AG04450 (cell line): ENCODE data around the gene CCL7. TPM values are rescaled to one million over a fixed set of nuclear protein-coding genes. Genes with fewer than 3 reads are reported as not detected.

ENCODE experiments used
- CTCF ChIA-PET: fragments of 300-600, 350-600 bp; formaldehyde crosslinking; extraction: SDS; loops from one replicate; lab custom pipeline; 2022; ENCODE audit warnings: antibody characterized with exemption, inconsistent platforms; lab: Charles Lee
- POLR2A ChIA-PET: fragments of 350-600 bp; formaldehyde crosslinking; extraction: SDS; loops from one replicate; lab custom pipeline; 2021; ENCODE audit warnings: antibody characterized with exemption, inconsistent platforms; lab: Yijun Ruan, JAX
- DNase-seq: peaks from one replicate; pipeline ENCODE4 v3.0.0-alpha.2; 2011; ENCODE audit warnings: low read depth, low spot score
- H3K27ac ChIP-seq: one replicate; pipeline ENCODE4 v1.5.1; 2012; ENCODE audit warnings: low read depth, low read length, control low read depth
- H3K27me3 ChIP-seq: one replicate; pipeline ENCODE4 v1.6.0; 2012; ENCODE audit warnings: low read length; ENCODE audit not compliant: control insufficient read depth, insufficient read depth
- H3K4me3 ChIP-seq: 2 replicates; pipeline ENCODE4 v1.5.1; 2011; ENCODE audit warnings: mild to moderate bottlenecking, low read depth, low read length, control low read depth
- H3K9me3 ChIP-seq: 2 replicates; pipeline ENCODE4 v1.5.1; 2012; ENCODE audit warnings: low read length; ENCODE audit not compliant: control insufficient read depth, insufficient read depth
- CTCF ChIP-seq: IDR thresholded peaks from 2 replicates; pipeline ENCODE4 v1.5.1; 2011; ENCODE audit warnings: low read depth, low read length, control low read depth, inconsistent platforms
- polyA minus RNA-seq: library from RNA; depleted of rRNA, polyadenylated mRNA; stranded (reverse); fragments of >200 nt; gene quantifications from 2 replicates; pipeline ENCODE4 v1.2.3, GENCODE V29; 2011; rRNA and poly(A)+ RNA removed
- polyA plus RNA-seq: library from polyadenylated mRNA; depleted of rRNA; stranded (reverse); fragments of >200 nt; gene quantifications from 2 replicates; pipeline ENCODE4 v1.2.3, GENCODE V29; 2011; rRNA removed

Gene CCL7
- polyA plus RNA-seq, result 0.50 and 0.62 TPM in 2 replicates
- not detected in 2 replicates for polyA minus RNA-seq

GRCh38 chr17:34269969-34270368, at the start of gene CCL7:
Gene CCL7, plus strand, starts transcription at chr17:34270221. Its CDS starts 70 bp downstream, at chr17:34270291.
- no peak for DNase-seq
- H3K9me3 ChIP-seq, result no peaks in the 10 kb centered on the region
- POLR2A ChIA-PET, result no interaction called here

GRCh38 chr17:34220752-34221395, 49.1 kb upstream of the CCL7 start:
- TF ChIP-seq CTCF, result no peak
- DNase-seq, result no peak
- H3K9me3 ChIP-seq, result no peaks in the 10 kb centered on the region
- ChIA-PET POLR2A (no interaction called here), CTCF (interaction anchor here (8.9 kb wide), 1 partner anchor 140 kb away, joined by 54 read pairs; no protein-coding TSS in a partner anchor)
- no peak overlapping the region for H3K4me3 ChIP-seq
- peaks cover 4% of the 10 kb centered on the region for H3K27me3 ChIP-seq
- no peak overlapping the region for H3K27ac ChIP-seq

More at GRCh38 chr17:34269969-34270368, at the start of gene CCL7:
- TF ChIP-seq CTCF, result no peak
- no peak within 1 kb of the TSS for H3K4me3 ChIP-seq
- no peaks in the 10 kb centered on the region for H3K27me3 ChIP-seq
- CTCF ChIA-PET, result interaction anchor here (0.7 to 7.9 kb wide), 2 partner anchors 91 to 98 kb away, joined by 3 to 73 read pairs; partner anchors contain the start of gene CCL1
- H3K27ac ChIP-seq, result no peak within 1 kb of the TSS

- peaks cover 4% of the 10 kb centered on the region for H3K27me3 ChIP-seq
- ChIA-PET POLR2A (no interaction called here), CTCF (interaction anchor here (8.9 kb wide), 1 partner anchor 139 kb away, joined by 54 read pairs; no protein-coding TSS in a partner anchor)
- no peak for TF ChIP-seq CTCF
- DNase-seq, result no peak
- H3K4me3 ChIP-seq, result no peak overlapping the region
- no peak overlapping the region for H3K27ac ChIP-seq
- no peaks in the 10 kb centered on the region for H3K9me3 ChIP-seq
Observed at GRCh38 chr17:34221411-34221810, 48.6 kb upstream of the CCL7 start.

- TF ChIP-seq CTCF, result no peak
- no peak for DNase-seq
- Histone ChIP-seq H3K9me3 (no peaks in the 10 kb centered on the region), H3K4me3 (no peak overlapping the region), H3K27ac (no peak overlapping the region), H3K27me3 (peaks cover 4% of the 10 kb centered on the region)
- ChIA-PET CTCF (interaction anchor here (2.6 to 8.9 kb wide), 2 partner anchors 22 to 138 kb away, joined by 15 to 54 read pairs; no protein-coding TSS in a partner anchor), POLR2A (no interaction called here)
Observed at GRCh38 chr17:34222722-34223497, 47.1 kb upstream of the CCL7 start.
